ENCODE results near the gene MED23.
"Not testable (repeated sequence)": the region's sequence is repeated elsewhere in the genome, so short reads cannot be mapped to it uniquely, and the experiment has no call there.

The MED23 gene

GRCh38 chr6:131574133-131574532, 53.9 kb downstream of the MED23 start:
- no peak for DNase-seq

GRCh38 chr6:131572686-131573415, 55.2 kb downstream of the MED23 start, which contains the start of gene ARG1:
Gene ARG1 (plus strand): TSS chr6:131573226. CDS start chr6:131573283, 57 bp downstream.
- no peak for DNase-seq

- no peak for DNase-seq
These were observed 59.3 kb downstream of the MED23 start for GRCh38 chr6:131568726-131569125.

GRCh38 chr6:131565056-131565455, 63.0 kb downstream of the MED23 start:
- no peak for DNase-seq

GRCh38 chr6:131561925-131562707, 65.9 kb downstream of the MED23 start:
- DNase-seq = no peak

- no peak for DNase-seq
These were observed 69.1 kb downstream of the MED23 start for GRCh38 chr6:131558922-131559321.

GRCh38 chr6:131555992-131556391, 72.0 kb downstream of the MED23 start:
- no peak for DNase-seq

- no peak for DNase-seq
These were observed 75.5 kb downstream of the MED23 start for GRCh38 chr6:131552572-131552971.

- no peak for DNase-seq
These were observed 76.1 kb downstream of the MED23 start for GRCh38 chr6:131551902-131552301.

- no peak for DNase-seq
These were observed 78.2 kb downstream of the MED23 start for GRCh38 chr6:131549811-131550210.

GRCh38 chr6:131548441-131548840, 79.6 kb downstream of the MED23 start:
- no peak for DNase-seq

- DNase-seq = no peak
These were observed 80.6 kb downstream of the MED23 start for GRCh38 chr6:131547488-131547887.

- DNase-seq = no peak
These were observed 82.7 kb downstream of the MED23 start for GRCh38 chr6:131545317-131545716.

GRCh38 chr6:131538615-131539014, 89.4 kb downstream of the MED23 start:
- DNase-seq = not testable (repeated sequence)

- DNase-seq = peak in 1 of 5 donors; percentile 34
These were observed 95.4 kb downstream of the MED23 start for GRCh38 chr6:131532580-131533039.

- not testable (repeated sequence) for DNase-seq
These were observed 96.4 kb downstream of the MED23 start for GRCh38 chr6:131531681-131532080.

GRCh38 chr6:131530936-131531335, 97.1 kb downstream of the MED23 start:
- DNase-seq = not testable (repeated sequence)

GRCh38 chr6:131524695-131525336, 103.2 kb downstream of the MED23 start:
- DNase-seq = peak in 1 of 5 donors; percentile 25

- no peak for DNase-seq
These were observed 103.9 kb downstream of the MED23 start for GRCh38 chr6:131523988-131524673.

Measured in T-helper 1 cell (primary cell).